Measurements from ENCODE around the gene DPYSL4. TPM values are rescaled to one million over a fixed set of nuclear protein-coding genes. Genes with fewer than 3 reads are reported as not detected.

Gene DPYSL4
- total and polyA plus RNA-seq, 2 experiments from 2014 or later = 10.6 to 23.9 TPM

- no peak for TF ChIP-seq ZNF462 (CRISPR knock-in tag; IDR thresholded peaks at IDR 0.05)
- no peak for TF ChIP-seq POLR2AphosphoS5 (IDR thresholded peaks at IDR 0.05; ENCODE audit: low read depth)
- TF ChIP-seq CREB1 (CRISPR knock-in tag; IDR thresholded peaks at IDR 0.05; ENCODE audit: low read depth) = no peak
- no peak for TF ChIP-seq EZH2 (IDR thresholded peaks at IDR 0.05; ENCODE audit: low read depth, unreplicated experiment)
- no peak for TF ChIP-seq NANOG (IDR thresholded peaks at IDR 0.05; ENCODE audit: borderline replicate concordance)
- no peak for TF ChIP-seq REST (IDR thresholded peaks at IDR 0.05; ENCODE audit: unreplicated experiment)
- no peak for TF ChIP-seq EZH2phosphoT487 (IDR thresholded peaks at IDR 0.05; ENCODE audit: unreplicated experiment)
Observed at GRCh38 chr10:132149271-132149670, 37.5 kb upstream of the DPYSL4 start (continued).

Data from GM23338 (cell line).